Vagina (tissue), 2 donors: Measurements from ENCODE around the gene EIF4G1. TPM values are rescaled to one million over a fixed set of nuclear protein-coding genes. Genes with fewer than 3 reads are reported as not detected.

Experiments
- DNase-seq, 2 donors: peaks; one replicate each; pipeline ENCODE4 v3.0.0-alpha.2; 2017; ENCODE audit errors: extremely low spot score in 2 of 2
- H3K27ac ChIP-seq: fragments of 200-600 bp; sonication (generic); one replicate; pipeline ENCODE4 v1.5.1; 2019
- H3K27me3 ChIP-seq: fragments of 200-600 bp; sonication (generic); one replicate; pipeline ENCODE4 v1.5.1; 2019
- H3K36me3 ChIP-seq, 2 donors: fragments of 200-600 bp; sonication (generic); one replicate each; pipeline ENCODE4 v1.5.1; 2017 to 2019
- H3K4me1 ChIP-seq: fragments of 200-600 bp; sonication (generic); one replicate; pipeline ENCODE4 v1.5.1; 2019
- H3K4me3 ChIP-seq, 2 donors: fragments of 200-600 bp; sonication (generic); 1 replicate in 1 of 2; 2 replicates in 1 of 2; pipeline ENCODE4 v1.5.1; 2016 to 2019
- H3K9me3 ChIP-seq: fragments of 200-600 bp; sonication (generic); one replicate; pipeline ENCODE4 v1.5.1; 2019
- POLR2A ChIP-seq, 2 donors: fragments of 450-650 bp; IDR thresholded peaks; one replicate each; pipeline ENCODE4 v1.6.1; 2017; ENCODE audit warnings: antibody characterized with exemption in 2 of 2, mild to moderate bottlenecking in 2 of 2, moderate library complexity in 2 of 2
- POLR2AphosphoS5 ChIP-seq, 2 donors: sonication (generic); formaldehyde crosslinking; IDR thresholded peaks; one replicate each; pipeline ENCODE4 v1.9.0; 2017; ENCODE audit warnings: antibody characterized with exemption in 2 of 2, mild to moderate bottlenecking in 2 of 2, low read depth in 1 of 2; ENCODE audit not compliant: insufficient read depth in 1 of 2
- intact Hi-C: fragments of 100-400 bp; cut with DNase I; formaldehyde crosslinking; loops from one replicate; pipeline ENCODE4 v1.15.1; 2023
- total RNA-seq: library from RNA; depleted of rRNA; stranded (reverse); fragments of >200 nt; gene quantifications from one replicate; pipeline ENCODE4 v1.2.3, GENCODE V29; 2016
- TF ChIP-seq, protein P1 (sequence below), 3 experiments: fragments of 450-650 bp in 2 of 3; fragments of 200-600 bp in 1 of 3; sonication (generic) in 1 of 3; IDR thresholded peaks; one replicate each; pipeline ENCODE4 v1.5.1; 2017 to 2019; ENCODE audit warnings: antibody characterized with exemption in 3 of 3, mild to moderate bottlenecking in 2 of 3, moderate library complexity in 2 of 3

The EIF4G1 gene
- total RNA-seq, 1 donor from 2014 or later: 207 TPM

- Histone ChIP-seq H3K27me3 (no peaks in the 10 kb centered on the region), H3K4me1 (peaks cover 16% of the 10 kb centered on the region), H3K36me3 (peaks cover 0 to 14% of the 10 kb centered on the region in 2 donors), H3K27ac (no peak overlapping the region), H3K4me3 (no peak overlapping the region), H3K9me3 (no peaks in the 10 kb centered on the region)
- intact Hi-C loops: no loop called here
- DNase-seq: no peak
- TF ChIP-seq POLR2AphosphoS5 (IDR thresholded peaks at IDR 0.05; ENCODE audit: insufficient read depth in 1 of 2, low read depth in 1 of 2): no peak
- TF ChIP-seq, protein P1, sequence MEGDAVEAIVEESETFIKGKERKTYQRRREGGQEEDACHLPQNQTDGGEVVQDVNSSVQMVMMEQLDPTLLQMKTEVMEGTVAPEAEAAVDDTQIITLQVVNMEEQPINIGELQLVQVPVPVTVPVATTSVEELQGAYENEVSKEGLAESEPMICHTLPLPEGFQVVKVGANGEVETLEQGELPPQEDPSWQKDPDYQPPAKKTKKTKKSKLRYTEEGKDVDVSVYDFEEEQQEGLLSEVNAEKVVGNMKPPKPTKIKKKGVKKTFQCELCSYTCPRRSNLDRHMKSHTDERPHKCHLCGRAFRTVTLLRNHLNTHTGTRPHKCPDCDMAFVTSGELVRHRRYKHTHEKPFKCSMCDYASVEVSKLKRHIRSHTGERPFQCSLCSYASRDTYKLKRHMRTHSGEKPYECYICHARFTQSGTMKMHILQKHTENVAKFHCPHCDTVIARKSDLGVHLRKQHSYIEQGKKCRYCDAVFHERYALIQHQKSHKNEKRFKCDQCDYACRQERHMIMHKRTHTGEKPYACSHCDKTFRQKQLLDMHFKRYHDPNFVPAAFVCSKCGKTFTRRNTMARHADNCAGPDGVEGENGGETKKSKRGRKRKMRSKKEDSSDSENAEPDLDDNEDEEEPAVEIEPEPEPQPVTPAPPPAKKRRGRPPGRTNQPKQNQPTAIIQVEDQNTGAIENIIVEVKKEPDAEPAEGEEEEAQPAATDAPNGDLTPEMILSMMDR (IDR thresholded peaks at IDR 0.05): no peak
- TF ChIP-seq POLR2A (IDR thresholded peaks at IDR 0.05): no peak
Measured at GRCh38 chr3:184346480-184347190, 32.2 kb downstream of the EIF4G1 start.

GRCh38 chr3:184347321-184348056, 33.1 kb downstream of the EIF4G1 start:
- Histone ChIP-seq H3K27ac (no peak overlapping the region), H3K27me3 (no peaks in the 10 kb centered on the region), H3K4me3 (no peak overlapping the region), H3K36me3 (peaks cover 0 to 13% of the 10 kb centered on the region in 2 donors), H3K4me1 (peaks cover 19% of the 10 kb centered on the region), H3K9me3 (no peaks in the 10 kb centered on the region)
- DNase-seq: no peak
- intact Hi-C loops: no loop called here
- TF ChIP-seq POLR2A (IDR thresholded peaks at IDR 0.05) (no peak), POLR2AphosphoS5 (IDR thresholded peaks at IDR 0.05; ENCODE audit: insufficient read depth in 1 of 2, low read depth in 1 of 2) (no peak)
- TF ChIP-seq, protein P1 (IDR thresholded peaks at IDR 0.05): no peak

- peaks cover 0 to 8% of the 10 kb centered on the region in 2 donors for H3K36me3 ChIP-seq
- no peak for DNase-seq
- peaks cover 19% of the 10 kb centered on the region for H3K4me1 ChIP-seq
- no peaks in the 10 kb centered on the region for H3K9me3 ChIP-seq
- no peak overlapping the region for H3K27ac ChIP-seq
- no peaks in the 10 kb centered on the region for H3K27me3 ChIP-seq
- no peak for TF ChIP-seq POLR2A (IDR thresholded peaks at IDR 0.05)
- TF ChIP-seq POLR2AphosphoS5 (IDR thresholded peaks at IDR 0.05; ENCODE audit: insufficient read depth in 1 of 2, low read depth in 1 of 2): no peak
- TF ChIP-seq, protein P1 (IDR thresholded peaks at IDR 0.05): no peak
- no peak overlapping the region for H3K4me3 ChIP-seq
- intact Hi-C loops: no loop called here
Measured at GRCh38 chr3:184348057-184348382, 33.6 kb downstream of the EIF4G1 start.

DNA sequence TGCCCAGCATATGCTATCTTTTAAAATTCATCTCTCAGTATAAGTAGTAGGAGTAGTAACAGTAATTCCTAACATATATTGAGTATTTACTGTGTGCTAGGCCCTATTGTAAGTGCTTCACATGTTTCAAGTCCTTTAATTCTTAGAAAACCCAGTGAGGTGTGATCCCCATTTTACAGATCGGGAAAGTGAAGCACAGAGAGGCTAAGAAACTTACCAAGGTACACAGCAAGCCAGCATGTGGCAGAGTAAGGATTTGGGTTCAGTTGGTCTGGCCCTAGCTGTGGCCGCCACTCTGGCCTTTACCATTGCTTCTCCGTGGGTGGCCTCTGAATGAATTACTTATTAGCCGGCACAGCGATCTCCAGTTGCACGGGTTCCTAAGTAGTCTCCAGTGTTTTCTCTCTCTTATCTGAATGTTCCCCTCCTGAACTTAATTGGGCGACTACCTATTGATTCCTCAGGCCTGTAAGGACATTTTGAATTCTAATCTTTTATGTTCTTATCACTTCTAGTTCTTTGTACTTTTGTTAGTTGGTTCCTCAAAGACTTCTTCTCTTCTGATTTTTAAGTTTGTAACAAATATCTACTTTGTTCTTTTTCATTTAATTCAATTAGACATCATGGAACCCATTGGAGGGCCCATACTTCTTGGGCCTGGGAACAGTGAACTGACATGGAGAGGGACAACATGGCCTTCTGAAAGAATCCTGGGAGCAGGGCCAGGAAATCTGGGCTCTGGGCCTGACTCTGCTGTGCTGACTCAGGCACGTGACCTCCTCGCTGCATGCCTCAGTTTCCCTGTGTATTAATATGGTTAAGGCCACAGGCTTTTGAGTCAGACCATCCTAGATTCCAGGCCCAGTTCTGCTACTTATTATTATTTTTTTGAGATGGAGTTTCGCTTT, 35.4 kb downstream of the EIF4G1 start:
- Histone ChIP-seq H3K9me3 (no peaks in the 10 kb centered on the region), H3K4me3 (no peak overlapping the region), H3K27me3 (no peaks in the 10 kb centered on the region), H3K4me1 (peaks cover 19% of the 10 kb centered on the region), H3K36me3 (peaks cover 0 to 2% of the 10 kb centered on the region in 2 donors), H3K27ac (no peak overlapping the region)
- TF ChIP-seq POLR2A (IDR thresholded peaks at IDR 0.05) (no peak), POLR2AphosphoS5 (IDR thresholded peaks at IDR 0.05; ENCODE audit: insufficient read depth in 1 of 2, low read depth in 1 of 2) (no peak)
- TF ChIP-seq, protein P1 (IDR thresholded peaks at IDR 0.05): no peak
- intact Hi-C loops: no loop called here
- no peak for DNase-seq
